ENCODE data around the gene PLPP1. TPM values are rescaled to one million over a fixed set of nuclear protein-coding genes. Genes with fewer than 3 reads are reported as not detected.

The PLPP1 gene
- polyA plus RNA-seq, 2 of the 4 experiments (the other 2 are of a cell fraction), result 37.7 to 71.6 TPM

- TF ChIP-seq, protein P1, sequence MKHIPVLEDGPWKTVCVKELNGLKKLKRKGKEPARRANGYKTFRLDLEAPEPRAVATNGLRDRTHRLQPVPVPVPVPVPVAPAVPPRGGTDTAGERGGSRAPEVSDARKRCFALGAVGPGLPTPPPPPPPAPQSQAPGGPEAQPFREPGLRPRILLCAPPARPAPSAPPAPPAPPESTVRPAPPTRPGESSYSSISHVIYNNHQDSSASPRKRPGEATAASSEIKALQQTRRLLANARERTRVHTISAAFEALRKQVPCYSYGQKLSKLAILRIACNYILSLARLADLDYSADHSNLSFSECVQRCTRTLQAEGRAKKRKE (CRISPR knock-in tag; IDR thresholded peaks at IDR 0.05; ENCODE audit: low read depth), result no peak
- TF ChIP-seq, protein P2, sequence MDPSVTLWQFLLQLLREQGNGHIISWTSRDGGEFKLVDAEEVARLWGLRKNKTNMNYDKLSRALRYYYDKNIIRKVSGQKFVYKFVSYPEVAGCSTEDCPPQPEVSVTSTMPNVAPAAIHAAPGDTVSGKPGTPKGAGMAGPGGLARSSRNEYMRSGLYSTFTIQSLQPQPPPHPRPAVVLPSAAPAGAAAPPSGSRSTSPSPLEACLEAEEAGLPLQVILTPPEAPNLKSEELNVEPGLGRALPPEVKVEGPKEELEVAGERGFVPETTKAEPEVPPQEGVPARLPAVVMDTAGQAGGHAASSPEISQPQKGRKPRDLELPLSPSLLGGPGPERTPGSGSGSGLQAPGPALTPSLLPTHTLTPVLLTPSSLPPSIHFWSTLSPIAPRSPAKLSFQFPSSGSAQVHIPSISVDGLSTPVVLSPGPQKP (IDR thresholded peaks at IDR 0.05; ENCODE audit: low read depth, low read length), result no peak
- TF ChIP-seq FOXS1 (CRISPR knock-in tag; IDR thresholded peaks at IDR 0.05) (no peak), FOSB (CRISPR knock-in tag; IDR thresholded peaks at IDR 0.05) (no peak), USF2 (IDR thresholded peaks at IDR 0.05) (no peak), PHF8 (IDR thresholded peaks at IDR 0.05; ENCODE audit: borderline replicate concordance, low read depth) (no peak), RNF2 (IDR thresholded peaks at IDR 0.05; ENCODE audit: borderline replicate concordance, low read depth) (no peak), HOXA7 (CRISPR knock-in tag; IDR thresholded peaks at IDR 0.05) (no peak), TFCP2L1 (CRISPR knock-in tag; IDR thresholded peaks at IDR 0.05) (no peak), KDM5A (IDR thresholded peaks at IDR 0.05) (no peak), HES2 (IDR thresholded peaks at IDR 0.05) (no peak), KDM1A (IDR thresholded peaks at IDR 0.05; ENCODE audit: low read depth) (no peak)
- TF ChIP-seq, protein P3, sequence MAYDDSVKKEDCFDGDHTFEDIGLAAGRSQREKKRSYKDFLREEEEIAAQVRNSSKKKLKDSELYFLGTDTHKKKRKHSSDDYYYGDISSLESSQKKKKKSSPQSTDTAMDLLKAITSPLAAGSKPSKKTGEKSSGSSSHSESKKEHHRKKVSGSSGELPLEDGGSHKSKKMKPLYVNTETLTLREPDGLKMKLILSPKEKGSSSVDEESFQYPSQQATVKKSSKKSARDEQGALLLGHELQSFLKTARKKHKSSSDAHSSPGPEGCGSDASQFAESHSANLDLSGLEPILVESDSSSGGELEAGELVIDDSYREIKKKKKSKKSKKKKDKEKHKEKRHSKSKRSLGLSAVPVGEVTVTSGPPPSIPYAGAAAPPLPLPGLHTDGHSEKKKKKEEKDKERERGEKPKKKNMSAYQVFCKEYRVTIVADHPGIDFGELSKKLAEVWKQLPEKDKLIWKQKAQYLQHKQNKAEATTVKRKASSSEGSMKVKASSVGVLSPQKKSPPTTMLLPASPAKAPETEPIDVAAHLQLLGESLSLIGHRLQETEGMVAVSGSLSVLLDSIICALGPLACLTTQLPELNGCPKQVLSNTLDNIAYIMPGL (CRISPR knock-in tag; IDR thresholded peaks at IDR 0.05; ENCODE audit: borderline replicate concordance), result no peak
- ATAC-seq (no peak), FAIRE-seq (no peak), DNase-seq (ENCODE audit: low read depth in 1 of 2, low spot score in 1 of 2) (no peak)
- no peak overlapping the region for H3K4me2 ChIP-seq
- peaks cover 21% of the 10 kb centered on the region for H3K9me3 ChIP-seq
- H3K27ac ChIP-seq, result no peak overlapping the region
- WGBS (ENCODE audit: missing lambda C conversion rate), result 93% methylated on average over 4 of the region's 4 CpGs
- CTCF ChIA-PET, result interaction anchor here (1.2 kb wide), 1 partner anchor 259 kb away, joined by 4 read pairs; no protein-coding TSS in a partner anchor
- no peak overlapping the region for H3K4me3 ChIP-seq
- POLR2A ChIA-PET, result no interaction called here
- H3K4me1 ChIP-seq, result peaks cover 9% of the 10 kb centered on the region
Measured at GRCh38 chr5:55432549-55432948, 102.2 kb downstream of the PLPP1 start.

DNA sequence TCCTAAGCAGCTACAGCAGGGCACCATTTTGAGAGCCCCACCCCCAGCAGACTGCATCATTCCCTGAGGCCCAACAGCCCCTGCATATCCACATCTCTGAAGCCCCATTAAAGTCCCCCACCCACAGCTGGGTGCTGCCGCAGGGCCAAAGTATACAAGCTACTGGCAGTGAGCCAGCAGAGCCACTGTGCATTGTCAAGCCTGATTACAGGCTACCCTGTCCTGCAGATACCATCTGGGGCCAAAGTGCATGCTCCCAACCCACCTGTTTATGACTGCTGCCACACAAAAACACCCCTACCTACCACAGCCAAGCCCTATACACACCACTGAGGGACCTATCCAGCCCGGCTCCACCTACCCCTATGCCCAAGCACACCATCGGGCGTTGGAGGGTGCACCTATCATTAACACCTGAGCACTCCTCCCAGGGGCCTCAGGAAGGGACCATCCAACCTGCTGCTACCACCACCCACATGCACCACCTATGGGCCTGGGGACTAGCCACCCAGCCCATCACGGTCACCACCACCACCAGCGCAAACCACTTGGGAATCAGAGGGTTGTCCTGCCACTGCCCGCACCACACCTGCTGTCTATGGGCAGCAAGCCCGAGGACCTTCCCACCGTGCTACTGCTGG lies 105.0 kb downstream of the PLPP1 start:
- ATAC-seq, result no peak; a peak in 2 of 6 replicates

More for the DNA sequence above, 105.0 kb downstream of the PLPP1 start:
- Histone ChIP-seq H3K4me2 (no peak overlapping the region), H3K9me3 (peaks cover 15% of the 10 kb centered on the region), H3K27ac (no peak overlapping the region), H3K4me1 (peaks cover 6% of the 10 kb centered on the region; the same call in 1 of the 3 replicates), H3K4me3 (no peak overlapping the region)
- TF ChIP-seq, protein P4, sequence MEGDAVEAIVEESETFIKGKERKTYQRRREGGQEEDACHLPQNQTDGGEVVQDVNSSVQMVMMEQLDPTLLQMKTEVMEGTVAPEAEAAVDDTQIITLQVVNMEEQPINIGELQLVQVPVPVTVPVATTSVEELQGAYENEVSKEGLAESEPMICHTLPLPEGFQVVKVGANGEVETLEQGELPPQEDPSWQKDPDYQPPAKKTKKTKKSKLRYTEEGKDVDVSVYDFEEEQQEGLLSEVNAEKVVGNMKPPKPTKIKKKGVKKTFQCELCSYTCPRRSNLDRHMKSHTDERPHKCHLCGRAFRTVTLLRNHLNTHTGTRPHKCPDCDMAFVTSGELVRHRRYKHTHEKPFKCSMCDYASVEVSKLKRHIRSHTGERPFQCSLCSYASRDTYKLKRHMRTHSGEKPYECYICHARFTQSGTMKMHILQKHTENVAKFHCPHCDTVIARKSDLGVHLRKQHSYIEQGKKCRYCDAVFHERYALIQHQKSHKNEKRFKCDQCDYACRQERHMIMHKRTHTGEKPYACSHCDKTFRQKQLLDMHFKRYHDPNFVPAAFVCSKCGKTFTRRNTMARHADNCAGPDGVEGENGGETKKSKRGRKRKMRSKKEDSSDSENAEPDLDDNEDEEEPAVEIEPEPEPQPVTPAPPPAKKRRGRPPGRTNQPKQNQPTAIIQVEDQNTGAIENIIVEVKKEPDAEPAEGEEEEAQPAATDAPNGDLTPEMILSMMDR (IDR thresholded peaks at IDR 0.05), result no peak
- TF ChIP-seq ESRRA (IDR thresholded peaks at IDR 0.05; ENCODE audit: borderline replicate concordance, low read length) (no peak), CEBPB (IDR thresholded peaks at IDR 0.05) (no peak), NFE2L2 (conservative IDR thresholded peaks at IDR 0.05; ENCODE audit: low read length) (no peak), RFX5 (IDR thresholded peaks at IDR 0.05) (no peak), MYC (IDR thresholded peaks at IDR 0.05; ENCODE audit: borderline replicate concordance, low read length) (no peak), RCOR1 (IDR thresholded peaks at IDR 0.05; ENCODE audit: low read depth, low read length) (no peak), HDAC2 (IDR thresholded peaks at IDR 0.05) (no peak), POLR2AphosphoS2 (conservative IDR thresholded peaks at IDR 0.05; ENCODE audit: low read length) (no peak), TFCP2L1 (CRISPR knock-in tag; IDR thresholded peaks at IDR 0.05) (no peak)
- TF ChIP-seq, protein P2 (IDR thresholded peaks at IDR 0.05; ENCODE audit: low read depth, low read length), result no peak
- TF ChIP-seq, protein P3 (CRISPR knock-in tag; IDR thresholded peaks at IDR 0.05; ENCODE audit: borderline replicate concordance), result no peak
- WGBS (ENCODE audit: missing lambda C conversion rate), result 95% methylated on average over 9 of the region's 9 CpGs
- FAIRE-seq (no peak), DNase-seq (ENCODE audit: low read depth in 1 of 2, low spot score in 1 of 2) (no peak)
- ChIA-PET CTCF (no interaction called here), POLR2A (no interaction called here)

All from A549 (cell line).